ENCODE measurements around the gene RSF1. TPM values are rescaled to one million over a fixed set of nuclear protein-coding genes. Genes with fewer than 3 reads are reported as not detected.

RSF1 gene
- total RNA-seq, 2 donors from 2014 or later = 25.5 to 46.2 TPM

GRCh38 chr11:77747381-77747969 is 73.0 kb downstream of the RSF1 start:
- Histone ChIP-seq H3K4me3 (no peak overlapping the region), H3K9me3 (no peaks in the 10 kb centered on the region), H3K4me1 (replicated peaks) (no peaks in the 10 kb centered on the region), H3K27me3 (replicated peaks; ENCODE audit: insufficient read depth) (no peaks in the 10 kb centered on the region), H3K36me3 (no peaks in the 10 kb centered on the region), H3K27ac (no peak overlapping the region)
- intact Hi-C loops (cut with DNase I) = no loop called here
- no peak for DNase-seq (ENCODE audit: low spot score)
- no peak for TF ChIP-seq POLR2AphosphoS5 (IDR thresholded peaks at IDR 0.05)
- TF ChIP-seq, protein P1, sequence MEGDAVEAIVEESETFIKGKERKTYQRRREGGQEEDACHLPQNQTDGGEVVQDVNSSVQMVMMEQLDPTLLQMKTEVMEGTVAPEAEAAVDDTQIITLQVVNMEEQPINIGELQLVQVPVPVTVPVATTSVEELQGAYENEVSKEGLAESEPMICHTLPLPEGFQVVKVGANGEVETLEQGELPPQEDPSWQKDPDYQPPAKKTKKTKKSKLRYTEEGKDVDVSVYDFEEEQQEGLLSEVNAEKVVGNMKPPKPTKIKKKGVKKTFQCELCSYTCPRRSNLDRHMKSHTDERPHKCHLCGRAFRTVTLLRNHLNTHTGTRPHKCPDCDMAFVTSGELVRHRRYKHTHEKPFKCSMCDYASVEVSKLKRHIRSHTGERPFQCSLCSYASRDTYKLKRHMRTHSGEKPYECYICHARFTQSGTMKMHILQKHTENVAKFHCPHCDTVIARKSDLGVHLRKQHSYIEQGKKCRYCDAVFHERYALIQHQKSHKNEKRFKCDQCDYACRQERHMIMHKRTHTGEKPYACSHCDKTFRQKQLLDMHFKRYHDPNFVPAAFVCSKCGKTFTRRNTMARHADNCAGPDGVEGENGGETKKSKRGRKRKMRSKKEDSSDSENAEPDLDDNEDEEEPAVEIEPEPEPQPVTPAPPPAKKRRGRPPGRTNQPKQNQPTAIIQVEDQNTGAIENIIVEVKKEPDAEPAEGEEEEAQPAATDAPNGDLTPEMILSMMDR (IDR thresholded peaks at IDR 0.05) = no peak
- no peak for TF ChIP-seq POLR2A (IDR thresholded peaks at IDR 0.05)
- WGBS = 63% methylated on average over 3 of the region's 3 CpGs

GRCh38 chr11:77736473-77736872 is 84.0 kb downstream of the RSF1 start:
- no peak for TF ChIP-seq POLR2AphosphoS5 (IDR thresholded peaks at IDR 0.05)
- TF ChIP-seq POLR2A (IDR thresholded peaks at IDR 0.05) = no peak
- TF ChIP-seq, protein P1 (IDR thresholded peaks at IDR 0.05) = no peak
- H3K27me3 ChIP-seq (replicated peaks; ENCODE audit: insufficient read depth) = no peaks in the 10 kb centered on the region
- H3K27ac ChIP-seq = no peak overlapping the region
- intact Hi-C loops (cut with DNase I) = no loop called here
- 96% methylated on average over 2 of the region's 2 CpGs for WGBS
- DNase-seq (ENCODE audit: low spot score) = no peak
- no peaks in the 10 kb centered on the region for H3K9me3 ChIP-seq
- no peaks in the 10 kb centered on the region for H3K36me3 ChIP-seq
- no peaks in the 10 kb centered on the region for H3K4me1 ChIP-seq (replicated peaks)
- no peak overlapping the region for H3K4me3 ChIP-seq

DNA sequence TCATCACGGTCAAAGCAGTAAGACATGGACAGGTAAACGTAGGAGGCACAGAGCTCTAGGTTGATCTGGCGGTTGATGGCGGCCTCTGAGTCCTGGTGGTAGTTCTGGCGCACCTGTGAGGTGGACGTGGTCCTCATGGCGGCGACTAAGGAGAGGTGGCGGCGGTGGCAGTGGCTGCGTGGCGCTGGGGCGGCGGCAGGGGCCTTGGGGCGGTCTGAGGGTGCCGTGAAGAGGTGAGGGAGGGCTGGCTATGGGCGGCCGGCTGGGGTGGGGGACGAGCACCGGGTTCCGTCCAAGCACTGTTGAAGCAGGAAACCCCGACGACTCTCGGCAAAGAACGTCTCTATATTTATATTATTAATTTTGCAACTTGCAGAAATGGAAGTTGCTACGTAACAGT is 85.6 kb downstream of the RSF1 start:
- Histone ChIP-seq H3K9me3 (no peaks in the 10 kb centered on the region), H3K4me1 (replicated peaks) (no peaks in the 10 kb centered on the region), H3K27me3 (replicated peaks; ENCODE audit: insufficient read depth) (no peaks in the 10 kb centered on the region), H3K27ac (no peak overlapping the region), H3K4me3 (no peak overlapping the region), H3K36me3 (no peaks in the 10 kb centered on the region)
- no peak for TF ChIP-seq POLR2A (IDR thresholded peaks at IDR 0.05)
- no peak for TF ChIP-seq POLR2AphosphoS5 (IDR thresholded peaks at IDR 0.05)
- TF ChIP-seq, protein P1 (IDR thresholded peaks at IDR 0.05) = no peak
- 97% methylated on average over 26 of the region's 26 CpGs for WGBS
- no peak for DNase-seq (ENCODE audit: low spot score)
- intact Hi-C loops (cut with DNase I) = no loop called here

GRCh38 chr11:77732143-77732542 is 88.4 kb downstream of the RSF1 start:
- WGBS = 98% methylated on average over 2 of the region's 2 CpGs

GRCh38 chr11:77730789-77731188 is 89.7 kb downstream of the RSF1 start:
- WGBS = over 99% methylated on average over 3 of the region's 3 CpGs
- Histone ChIP-seq H3K27me3 (replicated peaks; ENCODE audit: insufficient read depth) (no peaks in the 10 kb centered on the region), H3K36me3 (no peaks in the 10 kb centered on the region), H3K4me3 (no peak overlapping the region), H3K27ac (no peak overlapping the region), H3K4me1 (replicated peaks) (no peaks in the 10 kb centered on the region), H3K9me3 (no peaks in the 10 kb centered on the region)
- intact Hi-C loops (cut with DNase I) = no loop called here
- no peak for DNase-seq (ENCODE audit: low spot score)
- TF ChIP-seq POLR2A (IDR thresholded peaks at IDR 0.05) (no peak), POLR2AphosphoS5 (IDR thresholded peaks at IDR 0.05) (no peak)
- TF ChIP-seq, protein P1 (IDR thresholded peaks at IDR 0.05) = no peak

More at GRCh38 chr11:77732143-77732542, 88.4 kb downstream of the RSF1 start:
- H3K27me3 ChIP-seq (replicated peaks; ENCODE audit: insufficient read depth) = no peaks in the 10 kb centered on the region
- intact Hi-C loops (cut with DNase I) = no loop called here
- TF ChIP-seq POLR2A (IDR thresholded peaks at IDR 0.05) (no peak), POLR2AphosphoS5 (IDR thresholded peaks at IDR 0.05) (no peak)
- TF ChIP-seq, protein P1 (IDR thresholded peaks at IDR 0.05) = no peak
- DNase-seq (ENCODE audit: low spot score) = no peak
- H3K9me3 ChIP-seq = no peaks in the 10 kb centered on the region
- H3K36me3 ChIP-seq = no peaks in the 10 kb centered on the region
- no peaks in the 10 kb centered on the region for H3K4me1 ChIP-seq (replicated peaks)
- no peak overlapping the region for H3K4me3 ChIP-seq
- no peak overlapping the region for H3K27ac ChIP-seq
